ENCODE measurements around the gene DNAI1. TPM values are rescaled to one million over a fixed set of nuclear protein-coding genes. Genes with fewer than 3 reads are reported as not detected.

The DNAI1 gene
- total RNA-seq, 1 experiment from 2014 or later: 2.2 TPM

- no peaks in the 10 kb centered on the region for H3K4me1 ChIP-seq (ENCODE audit: control insufficient read depth, insufficient read depth, low read length)
- no peaks in the 10 kb centered on the region for H3K36me3 ChIP-seq (ENCODE audit: control insufficient read depth, insufficient read depth, low read length)
- CTCF ChIA-PET: interaction anchor here (0.8 kb wide), 1 partner anchor 11 kb away, joined by 4 read pairs; no protein-coding TSS in a partner anchor
- H3K27ac ChIP-seq (ENCODE audit: low read length): no peak overlapping the region
- TF ChIP-seq SIN3A (IDR thresholded peaks at IDR 0.05; ENCODE audit: borderline replicate concordance, insufficient read depth, low read depth, low read length) (no peak), TCF7L2 (IDR thresholded peaks at IDR 0.05; ENCODE audit: low read depth, low read length) (no peak), POLR2AphosphoS5 (IDR thresholded peaks at IDR 0.05; ENCODE audit: low read depth, low read length) (no peak), REST (IDR thresholded peaks at IDR 0.05; ENCODE audit: insufficient read depth in 1 of 2, low read depth in 2 of 2, low read length in 1 of 2) (no peak), CTCF (IDR thresholded peaks at IDR 0.05) (no peak)
- H3K4me3 ChIP-seq (ENCODE audit: low read depth in 2 of 2, low read length in 2 of 2): no peak overlapping the region
- POLR2A ChIA-PET: no interaction called here
- BruUV-seq (replicated peaks): no TSS peak
- H3K27me3 ChIP-seq (ENCODE audit: control insufficient read depth, insufficient read depth, low read length): no peaks in the 10 kb centered on the region; the same call in 1 of the 2 replicates
- in situ Hi-C loops (cut with HindIII; ENCODE audit: low pct_unique_long_range_greater_than_20kb, low sequenced_read_pairs): no loop called here
- DNase-seq (ENCODE audit: low read depth, low spot score) (no peak), ATAC-seq (no peak)
- no peaks in the 10 kb centered on the region for H3K9me3 ChIP-seq (ENCODE audit: control insufficient read depth, insufficient read depth, low read depth, low read length)
- intact Hi-C loops (cut with micrococcal nuclease; ENCODE audit: unreplicated experiment): no loop called here
Measured at GRCh38 chr9:34490760-34491159, 32.2 kb downstream of the DNAI1 start.

GRCh38 chr9:34491596-34491995, 33.0 kb downstream of the DNAI1 start:
- Histone ChIP-seq H3K4me1 (ENCODE audit: control insufficient read depth, insufficient read depth, low read length) (no peaks in the 10 kb centered on the region), H3K9me3 (ENCODE audit: control insufficient read depth, insufficient read depth, low read depth, low read length) (no peaks in the 10 kb centered on the region), H3K36me3 (ENCODE audit: control insufficient read depth, insufficient read depth, low read length) (no peaks in the 10 kb centered on the region), H3K27ac (ENCODE audit: low read length) (no peak overlapping the region), H3K27me3 (ENCODE audit: control insufficient read depth, insufficient read depth, low read length) (no peaks in the 10 kb centered on the region; the same call in 1 of the 2 replicates), H3K4me3 (ENCODE audit: low read depth in 2 of 2, low read length in 2 of 2) (no peak overlapping the region)
- intact Hi-C loops (cut with micrococcal nuclease; ENCODE audit: unreplicated experiment) (no loop called here), in situ Hi-C loops (cut with HindIII; ENCODE audit: low pct_unique_long_range_greater_than_20kb, low sequenced_read_pairs) (no loop called here)
- CTCF ChIA-PET: no interaction called here
- TF ChIP-seq TCF7L2 (IDR thresholded peaks at IDR 0.05; ENCODE audit: low read depth, low read length): no peak
- TF ChIP-seq CTCF (IDR thresholded peaks at IDR 0.05): no peak
- no peak for TF ChIP-seq SIN3A (IDR thresholded peaks at IDR 0.05; ENCODE audit: borderline replicate concordance, insufficient read depth, low read depth, low read length)
- TF ChIP-seq REST (IDR thresholded peaks at IDR 0.05; ENCODE audit: insufficient read depth in 1 of 2, low read depth in 2 of 2, low read length in 1 of 2): no peak
- TF ChIP-seq POLR2AphosphoS5 (IDR thresholded peaks at IDR 0.05; ENCODE audit: low read depth, low read length): no peak
- POLR2A ChIA-PET: no interaction called here
- DNase-seq (ENCODE audit: low read depth, low spot score): no peak
- no TSS peak for BruUV-seq (replicated peaks)
- no peak for ATAC-seq
